Neural progenitor cell (in vitro differentiated cells): ENCODE data around the gene AGBL4. TPM values are rescaled to one million over a fixed set of nuclear protein-coding genes. Genes with fewer than 3 reads are reported as not detected.

Experiments used
- DNase-seq: peaks from one replicate; pipeline ENCODE4 v3.0.0-alpha.2; 2016; ENCODE audit warnings: low spot score
- H2AFZ ChIP-seq: fragments of 200-600 bp; sonication (generic); replicated peaks from 2 replicates; pipeline ENCODE4 v1.6.1; 2016; ENCODE audit warnings: antibody characterized with exemption
- H3F3A ChIP-seq: fragments of 200-600 bp; sonication (generic); 2 replicates; pipeline ENCODE4 v1.6.1; 2016; ENCODE audit warnings: antibody characterized with exemption, low read depth
- H3K27ac ChIP-seq: fragments of 200-600 bp; sonication (generic); 2 replicates; pipeline ENCODE4 v1.5.1; 2016; ENCODE audit warnings: mild to moderate bottlenecking
- H3K27me3 ChIP-seq: fragments of 200-600 bp; sonication (generic); 2 replicates; pipeline ENCODE4 v1.6.1; 2016; ENCODE audit warnings: mild to moderate bottlenecking, moderate library complexity
- H3K36me3 ChIP-seq: fragments of 200-600 bp; sonication (generic); 2 replicates; pipeline ENCODE4 v1.5.1; 2016
- H3K4me1 ChIP-seq: fragments of 200-600 bp; sonication (generic); 2 replicates; pipeline ENCODE4 v1.6.1; 2016; ENCODE audit warnings: mixed run types
- H3K4me2 ChIP-seq: fragments of 200-600 bp; sonication (generic); 2 replicates; pipeline ENCODE4 v1.6.1; 2016
- H3K4me3 ChIP-seq: fragments of 200-600 bp; sonication (generic); 2 replicates; pipeline ENCODE4 v1.5.1; 2016
- H3K79me2 ChIP-seq: fragments of 200-600 bp; sonication (generic); 2 replicates; pipeline ENCODE4 v1.6.1; 2016; ENCODE audit warnings: low read depth
- H3K9ac ChIP-seq: fragments of 200-600 bp; sonication (generic); 2 replicates; pipeline ENCODE4 v1.6.1; 2016
- H3K9me3 ChIP-seq: fragments of 200-600 bp; sonication (generic); 2 replicates; pipeline ENCODE4 v1.5.1; 2016; ENCODE audit warnings: low read depth
- H4K20me1 ChIP-seq: fragments of 200-600 bp; sonication (generic); 2 replicates; pipeline ENCODE4 v1.6.1; 2016; ENCODE audit warnings: low read depth
- H3K27ac Mint-ChIP-seq: 3 replicates; pipeline ENCODE4 v1.8.0; 2021; ENCODE audit warnings: mixed read lengths
- H3K27me3 Mint-ChIP-seq: 2 replicates; pipeline ENCODE4 v1.8.0; 2022; ENCODE audit warnings: low read depth, mild to moderate bottlenecking, inconsistent platforms, moderate library complexity, mixed read lengths; ENCODE audit not compliant: insufficient read depth
- H3K36me3 Mint-ChIP-seq: 3 replicates; pipeline ENCODE4 v1.8.0; 2021; ENCODE audit warnings: mixed read lengths
- H3K4me1 Mint-ChIP-seq: 3 replicates; pipeline ENCODE4 v1.8.0; 2021; ENCODE audit warnings: mixed read lengths
- H3K4me3 Mint-ChIP-seq: 3 replicates; pipeline ENCODE4 v1.8.0; 2021; ENCODE audit warnings: mild to moderate bottlenecking, moderate library complexity, mixed read lengths
- H3K9me3 Mint-ChIP-seq: 3 replicates; pipeline ENCODE4 v1.8.0; 2020; ENCODE audit warnings: mixed read lengths
- CTCF ChIP-seq: fragments of 200-600 bp; sonication (generic); IDR thresholded peaks from 2 replicates; pipeline ENCODE4 v1.5.1; 2017; ENCODE audit warnings: antibody characterized with exemption, mild to moderate bottlenecking
- EZH2 ChIP-seq: fragments of 200-600 bp; sonication (generic); IDR thresholded peaks from 2 replicates; pipeline ENCODE4 v1.6.1; 2017; ENCODE audit warnings: antibody characterized with exemption, mild to moderate bottlenecking, moderate library complexity
- EZH2phosphoT487 ChIP-seq: fragments of 200-600 bp; sonication (generic); IDR thresholded peaks from 2 replicates; pipeline ENCODE4 v1.6.1; 2017; ENCODE audit warnings: antibody characterized with exemption
- total RNA-seq: library from RNA; depleted of rRNA; stranded (reverse); fragments of >200 nt; gene quantifications from 2 replicates; pipeline ENCODE4 v1.2.3, GENCODE V29; 2015; ENCODE audit warnings: low replicate concordance

The AGBL4 gene
- total RNA-seq, 1 donor from 2014 or later, result 1.5 TPM

GRCh38 chr1:48898894-48899293 lies 1124.9 kb downstream of the AGBL4 start:
- Histone ChIP-seq H2AFZ (no peak overlapping the region), H3K4me3 (no peak overlapping the region), H3K4me2 (no peak overlapping the region), H3K36me3 (no peaks in the 10 kb centered on the region), H3K4me1 (no peaks in the 10 kb centered on the region), H3K79me2 (no peaks in the 10 kb centered on the region), H3F3A (no peaks in the 10 kb centered on the region), H3K27ac (no peak overlapping the region), H3K9me3 (no peaks in the 10 kb centered on the region), H4K20me1 (no peaks in the 10 kb centered on the region), H3K9ac (no peak overlapping the region), H3K27me3 (no peaks in the 10 kb centered on the region)
- no peaks in the 10 kb centered on the region for H3K4me1 Mint-ChIP-seq
- no peaks in the 10 kb centered on the region for H3K9me3 Mint-ChIP-seq
- H3K27me3 Mint-ChIP-seq, result peaks cover 3% of the 10 kb centered on the region
- DNase-seq, result no peak
- no peak for TF ChIP-seq EZH2phosphoT487
- TF ChIP-seq EZH2, result no peak
- TF ChIP-seq CTCF, result no peak
- H3K27ac Mint-ChIP-seq, result no peak overlapping the region
- H3K4me3 Mint-ChIP-seq, result no peak overlapping the region
- H3K36me3 Mint-ChIP-seq, result no peaks in the 10 kb centered on the region

- no peak overlapping the region for H3K4me3 ChIP-seq
- H3F3A ChIP-seq, result peaks cover 6% of the 10 kb centered on the region
- H4K20me1 ChIP-seq, result no peaks in the 10 kb centered on the region
- TF ChIP-seq EZH2phosphoT487 (no peak), CTCF (no peak), EZH2 (no peak)
- H3K36me3 ChIP-seq, result no peaks in the 10 kb centered on the region
- no peak overlapping the region for H3K9ac ChIP-seq
- no peaks in the 10 kb centered on the region for H3K79me2 ChIP-seq
- no peaks in the 10 kb centered on the region for H3K27me3 ChIP-seq
- DNase-seq, result no peak
- no peaks in the 10 kb centered on the region for H3K9me3 ChIP-seq
- H3K27ac ChIP-seq, result no peak overlapping the region
- Mint-ChIP-seq H3K9me3 (no peaks in the 10 kb centered on the region), H3K27ac (no peak overlapping the region), H3K27me3 (peaks cover 2% of the 10 kb centered on the region), H3K4me3 (no peak overlapping the region), H3K4me1 (peaks cover 4% of the 10 kb centered on the region), H3K36me3 (no peaks in the 10 kb centered on the region)
- no peak overlapping the region for H2AFZ ChIP-seq
- no peak overlapping the region for H3K4me2 ChIP-seq
- peaks cover 22% of the 10 kb centered on the region for H3K4me1 ChIP-seq
Measured at GRCh38 chr1:48889615-48890014, 1134.1 kb downstream of the AGBL4 start.

- H3K27me3 Mint-ChIP-seq, result peaks cover 2% of the 10 kb centered on the region
- H3K79me2 ChIP-seq, result no peaks in the 10 kb centered on the region
- TF ChIP-seq EZH2 (no peak), CTCF (no peak), EZH2phosphoT487 (no peak)
- no peaks in the 10 kb centered on the region for H4K20me1 ChIP-seq
- no peak overlapping the region for H3K27ac ChIP-seq
- H3K27ac Mint-ChIP-seq, result no peak overlapping the region
- no peak overlapping the region for H3K9ac ChIP-seq
- H3F3A ChIP-seq, result peaks cover 12% of the 10 kb centered on the region
- H3K9me3 ChIP-seq, result no peaks in the 10 kb centered on the region
- no peaks in the 10 kb centered on the region for H3K9me3 Mint-ChIP-seq
- no peak overlapping the region for H3K4me3 ChIP-seq
- H2AFZ ChIP-seq, result no peak overlapping the region
- no peaks in the 10 kb centered on the region for H3K27me3 ChIP-seq
- H3K4me2 ChIP-seq, result no peak overlapping the region
- no peak for DNase-seq
- no peak overlapping the region for H3K4me3 Mint-ChIP-seq
- peaks cover 28% of the 10 kb centered on the region for H3K4me1 ChIP-seq
- no peaks in the 10 kb centered on the region for H3K36me3 Mint-ChIP-seq
- H3K4me1 Mint-ChIP-seq, result peaks cover 8% of the 10 kb centered on the region
- no peaks in the 10 kb centered on the region for H3K36me3 ChIP-seq
Measured at GRCh38 chr1:48889082-48889481, 1134.7 kb downstream of the AGBL4 start.

- H3K36me3 Mint-ChIP-seq, result no peaks in the 10 kb centered on the region
- H3K9me3 Mint-ChIP-seq, result no peaks in the 10 kb centered on the region
- Histone ChIP-seq H3K4me1 (peaks cover 37% of the 10 kb centered on the region), H2AFZ (no peak overlapping the region), H3F3A (peaks cover 20% of the 10 kb centered on the region), H3K79me2 (no peaks in the 10 kb centered on the region), H3K9ac (no peak overlapping the region), H3K36me3 (no peaks in the 10 kb centered on the region), H3K4me2 (no peak overlapping the region), H3K27ac (no peak overlapping the region), H3K4me3 (no peak overlapping the region), H4K20me1 (no peaks in the 10 kb centered on the region), H3K27me3 (no peaks in the 10 kb centered on the region), H3K9me3 (no peaks in the 10 kb centered on the region)
- no peaks in the 10 kb centered on the region for H3K27me3 Mint-ChIP-seq
- H3K4me1 Mint-ChIP-seq, result peaks cover 8% of the 10 kb centered on the region
- TF ChIP-seq EZH2 (no peak), CTCF (no peak), EZH2phosphoT487 (no peak)
- no peak overlapping the region for H3K4me3 Mint-ChIP-seq
- no peak for DNase-seq
- no peak overlapping the region for H3K27ac Mint-ChIP-seq
Measured at GRCh38 chr1:48887796-48888195, 1136.0 kb downstream of the AGBL4 start.
